Measurements from ENCODE around the gene CDC16. TPM values are rescaled to one million over a fixed set of nuclear protein-coding genes. Genes with fewer than 3 reads are reported as not detected.

Gene CDC16
- total RNA-seq, 4 donors from 2014 or later, result 45.7 to 66.4 (median 55.0) TPM

DNA sequence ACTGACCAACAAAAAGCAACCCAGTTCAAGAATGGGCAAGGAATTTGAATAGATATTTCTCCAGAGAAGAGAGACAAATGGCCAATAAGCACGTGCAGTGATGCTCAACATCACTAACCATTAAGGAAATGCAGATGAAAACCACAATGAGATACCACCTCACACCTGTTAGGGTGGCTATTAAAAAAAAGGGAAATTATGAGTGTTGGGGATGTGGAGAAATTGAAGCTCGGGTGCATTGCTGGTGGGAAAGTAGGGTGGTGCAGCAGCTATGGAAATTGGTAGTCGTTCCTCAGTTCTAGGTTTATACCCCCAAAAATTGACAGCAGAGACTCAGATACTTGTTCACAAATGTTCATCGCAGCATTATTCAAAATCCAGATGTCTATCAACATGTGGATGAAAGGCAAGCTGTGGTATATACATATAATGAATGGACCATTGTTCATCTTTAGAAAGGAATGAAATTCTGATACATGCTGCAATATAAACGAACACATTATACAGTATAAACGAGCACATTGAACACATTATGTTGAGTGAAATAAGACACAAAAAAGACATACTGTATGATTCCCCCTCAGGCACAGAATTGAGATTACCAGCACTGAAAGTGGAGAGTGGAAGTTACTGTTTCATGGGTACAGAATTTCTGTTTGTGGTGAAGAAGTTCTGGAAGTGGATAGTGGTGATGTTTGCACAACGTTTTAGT is 80.5 kb downstream of the CDC16 start:
- ATAC-seq (ENCODE audit: low FRiP score) (no peak), DNase-seq (ENCODE audit: low spot score) (no peak)
- TF ChIP-seq CTCF (IDR thresholded peaks at IDR 0.05), result no peak

GRCh38 chr13:114318624-114319023 is 83.9 kb downstream of the CDC16 start:
- DNase-seq (ENCODE audit: low spot score) (no peak), ATAC-seq (ENCODE audit: low FRiP score) (no peak)
- no peak for TF ChIP-seq CTCF (IDR thresholded peaks at IDR 0.05)

DNA sequence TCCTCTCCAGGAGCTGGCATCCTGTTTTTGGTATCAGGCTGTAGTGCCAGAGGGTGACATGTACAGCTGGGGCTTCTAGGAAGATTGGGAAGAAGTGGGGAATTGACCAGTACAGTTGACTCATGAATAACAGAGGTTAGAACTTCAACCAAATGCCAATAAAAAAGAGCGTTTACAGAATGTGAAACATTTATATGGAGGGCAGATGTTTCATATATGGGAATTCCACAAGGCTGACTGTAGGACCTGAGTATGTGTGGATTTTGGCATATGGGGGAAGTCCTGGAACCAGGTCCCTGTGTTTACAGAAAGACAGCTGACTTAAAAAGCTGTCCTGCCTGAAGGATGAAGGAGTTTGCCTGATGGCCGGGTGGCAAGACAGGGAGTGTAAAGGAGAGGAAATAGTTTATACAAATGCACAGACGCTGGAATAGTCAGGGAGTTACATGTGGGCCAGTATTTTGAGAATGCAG is 84.8 kb downstream of the CDC16 start:
- ATAC-seq (ENCODE audit: low FRiP score) (no peak), DNase-seq (ENCODE audit: low spot score) (no peak)
- no peak for TF ChIP-seq CTCF (IDR thresholded peaks at IDR 0.05)

- ATAC-seq (ENCODE audit: low FRiP score) (no peak), DNase-seq (ENCODE audit: low spot score) (no peak)
- no peak for TF ChIP-seq CTCF (IDR thresholded peaks at IDR 0.05)
Measured at GRCh38 chr13:114320065-114320464, 85.4 kb downstream of the CDC16 start.

- no peak for TF ChIP-seq CTCF (IDR thresholded peaks at IDR 0.05)
- ATAC-seq (ENCODE audit: low FRiP score), result no peak
- no peak for DNase-seq (ENCODE audit: low spot score)
Measured at GRCh38 chr13:114321256-114321655, 86.6 kb downstream of the CDC16 start.

Small RNA genes within 50 kb of the gene (small RNA-seq; reads per million reads assigned to genes)
- gene MIR4502 (not detected), gene MIR548AR (not detected)

Other genes starting within 250 kb of the CDC16 start
- 10 to 100 TPM; 28.1 to 73.4 (median 56.8) TPM for gene RASA3, start 102.3 kb upstream of the CDC16 start, total RNA-seq
- not detected for gene CFAP97D2, start 55.6 kb upstream of the CDC16 start, total RNA-seq
- 10 to 100 TPM; 25.1 to 60.7 (median 39.0) TPM for gene UPF3A, start 46.7 kb downstream of the CDC16 start, total RNA-seq
- gene CHAMP1, start 79.6 kb downstream of the CDC16 start, total RNA-seq, result 10 to 100 TPM; 10.7 to 21.4 (median 17.3) TPM

All from omental fat pad (tissue), 4 donors.